Spleen (tissue), 11 donors: ENCODE results near the gene WDR1. TPM values are rescaled to one million over a fixed set of nuclear protein-coding genes. Genes with fewer than 3 reads are reported as not detected.

Experiments
- DNase-seq: peaks from one replicate; pipeline ENCODE4 v3.0.0-alpha.2; 2020
- H3K27ac ChIP-seq, 8 donors: fragments of 200-600 bp; sonication (generic) in 7 of 8; 1 replicate in 4 of 8; 2 replicates in 4 of 8; pipeline versions ENCODE4 v1.5.0 to v1.8.0; 2016 to 2021; ENCODE audit warnings: inconsistent platforms in 4 of 8, mild to moderate bottlenecking in 4 of 8, moderate library complexity in 1 of 8
- H3K27me3 ChIP-seq, 7 donors: fragments of 200-600 bp; sonication (generic) in 6 of 7; replicated peaks in 1 of 7; 1 replicate in 4 of 7; 2 replicates in 3 of 7; pipeline versions ENCODE4 v1.5.0 to v1.8.0; 2016 to 2021; ENCODE audit warnings: inconsistent platforms in 3 of 7, mild to moderate bottlenecking in 1 of 7
- H3K36me3 ChIP-seq, 6 donors: fragments of 200-600 bp; sonication (generic) in 5 of 6; 1 replicate in 4 of 6; 2 replicates in 2 of 6; pipeline versions ENCODE4 v1.5.0 to v1.8.0; 2016 to 2021; ENCODE audit warnings: inconsistent platforms in 2 of 6
- H3K4me1 ChIP-seq, 6 donors: fragments of 200-600 bp; sonication (generic) in 5 of 6; 1 replicate in 3 of 6; 2 replicates in 3 of 6; pipeline versions ENCODE4 v1.5.0 to v1.8.0; 2016 to 2021; ENCODE audit warnings: inconsistent platforms in 3 of 6
- H3K4me3 ChIP-seq, 8 donors: fragments of 200-600 bp; sonication (generic) in 7 of 8; 1 replicate in 4 of 8; 2 replicates in 4 of 8; pipeline versions ENCODE4 v1.5.0 to v1.8.0; 2016 to 2021; ENCODE audit warnings: inconsistent platforms in 4 of 8, mild to moderate bottlenecking in 4 of 8, moderate library complexity in 2 of 8
- H3K9me3 ChIP-seq, 8 donors: fragments of 200-600 bp; sonication (generic) in 7 of 8; 1 replicate in 4 of 8; 2 replicates in 4 of 8; pipeline versions ENCODE4 v1.5.0 to v1.8.0; 2016 to 2021; ENCODE audit warnings: inconsistent platforms in 4 of 8
- CTCF ChIP-seq, 11 experiments: fragments of 200-600 bp in 7 of 11; fragments of 450-650 bp in 4 of 11; sonication (generic) in 4 of 11; IDR thresholded peaks in 8 of 11; conservative IDR thresholded peaks in 3 of 11; 1 replicate in 7 of 11; 2 replicates in 4 of 11; pipeline versions ENCODE4 v1.4.0 to v1.8.0; 2016 to 2021; ENCODE audit warnings: antibody characterized with exemption in 11 of 11, inconsistent platforms in 4 of 11, mild to moderate bottlenecking in 1 of 11
- POLR2A ChIP-seq, 3 donors: fragments of 450-650 bp; IDR thresholded peaks; one replicate each; pipeline ENCODE4 v1.5.1; 2017; ENCODE audit warnings: antibody characterized with exemption in 3 of 3, mild to moderate bottlenecking in 1 of 3
- POLR2AphosphoS5 ChIP-seq, 3 donors: sonication (generic); formaldehyde crosslinking; IDR thresholded peaks; one replicate each; pipeline ENCODE4 v1.5.1; 2017; ENCODE audit warnings: antibody characterized with exemption in 3 of 3
- WGBS, 5 donors: extraction: QIAGEN DNeasy Blood & Tissue Kit in 3 of 5; methylation state at CpG; one replicate each; pipeline versions ENCODE4 v1.1.5 to v1.1.7; 2013 to 2018; 5-methylcytosine and 5-hydroxymethylcytosine counted together
- intact Hi-C: fragments of 100-400 bp; cut with DNase I; formaldehyde crosslinking; loops from one replicate; pipeline ENCODE4 v1.15.0; 2023; ENCODE audit warnings: low total_unique reads
- polyA plus RNA-seq, 3 donors: library from polyadenylated mRNA; stranded (reverse); fragments of 200-250 nt; gene quantifications; one replicate each; pipeline ENCODE4 v1.2.1, GENCODE V29; 2013
- total RNA-seq, 7 donors: library from RNA; depleted of rRNA in 3 of 7; stranded (reverse); fragments of >200 nt in 3 of 7; fragmentation: NEBNext Ultra II Directional in 4 of 7; extraction: Animal tissue kit (Norgen Biotek cat#: 25700) in 4 of 7; gene quantifications; one replicate each; pipeline versions ENCODE4 v1.1.0 to v1.2.1, GENCODE V29; 2016 to 2021
- donor health status: healthy with polysubstance abuse.
- donor health status: DM: no; HTN: no; CAD: no; lungs with moderate emphysema.
- donor health status: DM: no; HTN: no; CAD: no.
- donor health status: Bipolar disorder and iron deficiency.
- donor health status: healthy.
- donor health status: DM: no; HTN: no; CAD: no.
- donor health status: DM: yes; HTN: yes; CAD: no.

WDR1 gene
- total and polyA plus RNA-seq, 10 donors: 56.6 to 377 (median 147) TPM

GRCh38 chr4:10114607-10115006, 2.0 kb downstream of the WDR1 start:
- intact Hi-C loops: no loop called here
- 83 to 90% (median 86%) methylated on average over 7 of the region's 7 CpGs for WGBS, 5 donors

GRCh38 chr4:10114147-10114546, 2.5 kb downstream of the WDR1 start:
- no peak for DNase-seq
- H3K27me3 ChIP-seq: no peaks in the 10 kb centered on the region
- no peaks in the 10 kb centered on the region for H3K9me3 ChIP-seq
- peak overlapping the region in 1 of 8 donors; percentile 96 for H3K27ac ChIP-seq
- 69 to 91% (median 86%) methylated on average over 4 of the region's 4 CpGs for WGBS, 5 donors
- peaks cover 0 to 66% (median 57%) of the 10 kb centered on the region in 6 donors for H3K36me3 ChIP-seq
- peak overlapping the region in 1 of 8 donors; percentile 98 for H3K4me3 ChIP-seq
- TF ChIP-seq CTCF (IDR thresholded peaks at IDR 0.05 in 8 of 11, conservative IDR thresholded peaks at IDR 0.05 in 3 of 11) (no peak), POLR2A (IDR thresholded peaks at IDR 0.05) (no peak), POLR2AphosphoS5 (IDR thresholded peaks at IDR 0.05) (no peak)
- H3K4me1 ChIP-seq: peaks cover 18 to 91% (median 84%) of the 10 kb centered on the region in 6 donors
- intact Hi-C loops: no loop called here

More at GRCh38 chr4:10114607-10115006, 2.0 kb downstream of the WDR1 start:
- Histone ChIP-seq H3K4me1 (peaks cover 16 to 86% (median 79%) of the 10 kb centered on the region in 6 donors), H3K36me3 (peaks cover 0 to 62% (median 52%) of the 10 kb centered on the region in 6 donors), H3K27me3 (no peaks in the 10 kb centered on the region), H3K9me3 (no peaks in the 10 kb centered on the region), H3K27ac (peak overlapping the region in 4 of 8 donors; percentile 94 to 97 (median 96)), H3K4me3 (peak overlapping the region in 5 of 8 donors; percentile 76 to 98 (median 96))
- no peak for DNase-seq
- TF ChIP-seq CTCF (IDR thresholded peaks at IDR 0.05 in 8 of 11, conservative IDR thresholded peaks at IDR 0.05 in 3 of 11): no peak
- no peak for TF ChIP-seq POLR2AphosphoS5 (IDR thresholded peaks at IDR 0.05)
- no peak for TF ChIP-seq POLR2A (IDR thresholded peaks at IDR 0.05)

GRCh38 chr4:10113362-10114047, 3.1 kb downstream of the WDR1 start:
- no peaks in the 10 kb centered on the region for H3K27me3 ChIP-seq
- intact Hi-C loops: no loop called here
- no peak for DNase-seq
- peaks cover 0 to 73% (median 61%) of the 10 kb centered on the region in 6 donors for H3K36me3 ChIP-seq
- H3K27ac ChIP-seq: no peak overlapping the region
- WGBS, 5 donors: 82 to 91% (median 84%) methylated on average over 12 of the region's 12 CpGs
- no peaks in the 10 kb centered on the region for H3K9me3 ChIP-seq
- H3K4me3 ChIP-seq: no peak overlapping the region
- peaks cover 18 to 92% (median 88%) of the 10 kb centered on the region in 6 donors for H3K4me1 ChIP-seq
- TF ChIP-seq POLR2A (IDR thresholded peaks at IDR 0.05) (no peak), CTCF (IDR thresholded peaks at IDR 0.05 in 8 of 11, conservative IDR thresholded peaks at IDR 0.05 in 3 of 11) (no peak), POLR2AphosphoS5 (IDR thresholded peaks at IDR 0.05) (no peak)

GRCh38 chr4:10112658-10113284, 3.8 kb downstream of the WDR1 start:
- H3K4me1 ChIP-seq: peaks cover 21 to 92% (median 88%) of the 10 kb centered on the region in 6 donors
- peaks cover 0 to 80% (median 67%) of the 10 kb centered on the region in 6 donors for H3K36me3 ChIP-seq
- H3K27me3 ChIP-seq: no peaks in the 10 kb centered on the region
- intact Hi-C loops: no loop called here
- 90 to 97% (median 95%) methylated on average over 16 of the region's 16 CpGs for WGBS, 5 donors
- H3K9me3 ChIP-seq: no peaks in the 10 kb centered on the region
- H3K4me3 ChIP-seq: no peak overlapping the region
- TF ChIP-seq POLR2A (IDR thresholded peaks at IDR 0.05): no peak
- TF ChIP-seq POLR2AphosphoS5 (IDR thresholded peaks at IDR 0.05): no peak
- TF ChIP-seq CTCF (IDR thresholded peaks at IDR 0.05 in 8 of 11, conservative IDR thresholded peaks at IDR 0.05 in 3 of 11): no peak
- no peak for DNase-seq
- no peak overlapping the region for H3K27ac ChIP-seq
